GM19023 (cell line): Measurements from ENCODE around the gene EIPR1.

Experiments used
- ATAC-seq: cut with Tn5 transposase; IDR thresholded peaks from one replicate; pipeline ENCODE4 v1.9.1; 2021; ENCODE audit warnings: mild to moderate bottlenecking, moderate library complexity; ENCODE audit not compliant: unreplicated experiment

The EIPR1 gene

DNA sequence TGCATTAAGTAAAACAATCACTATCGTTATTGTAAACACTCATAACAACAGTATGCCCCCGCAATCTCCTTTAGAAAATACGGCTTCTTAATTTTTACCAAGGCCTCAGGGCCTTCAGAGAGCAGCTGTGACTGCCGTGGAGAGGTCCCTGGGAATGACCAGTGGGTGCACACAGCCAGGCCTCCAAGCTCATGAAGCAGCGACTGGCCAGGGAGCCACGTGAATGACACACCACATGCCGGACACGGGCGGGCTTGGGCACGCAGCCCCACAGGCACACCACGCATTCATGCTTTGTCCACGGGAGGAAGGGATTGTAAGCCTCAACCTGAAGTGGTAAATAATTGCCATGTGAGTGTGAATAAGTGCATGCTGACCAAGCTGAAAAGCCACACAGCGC lies 121.0 kb downstream of the EIPR1 start:
- ATAC-seq, result no peak

DNA sequence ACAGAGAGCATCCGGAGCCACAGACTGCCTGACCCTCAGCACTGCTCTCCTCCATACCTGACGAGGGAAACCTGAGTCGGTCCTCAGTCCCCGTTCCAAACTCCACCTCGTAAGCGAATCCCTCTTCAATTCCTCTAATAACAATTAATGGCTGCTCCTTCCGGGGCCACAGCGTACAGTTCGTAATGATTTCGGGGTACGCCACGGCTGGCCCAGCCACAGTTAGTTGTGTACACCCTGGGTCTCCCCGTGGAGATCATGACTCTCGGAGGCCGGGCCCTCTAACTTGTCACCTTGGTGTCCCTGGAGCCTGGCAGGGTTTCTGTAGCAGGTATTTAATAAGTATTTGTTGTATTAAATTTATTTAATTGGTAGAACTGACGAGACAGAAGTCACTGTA lies 121.5 kb downstream of the EIPR1 start:
- no peak for ATAC-seq

GRCh38 chr2:3254442-3254941 lies 123.1 kb downstream of the EIPR1 start:
- ATAC-seq, result peak; percentile 79

DNA sequence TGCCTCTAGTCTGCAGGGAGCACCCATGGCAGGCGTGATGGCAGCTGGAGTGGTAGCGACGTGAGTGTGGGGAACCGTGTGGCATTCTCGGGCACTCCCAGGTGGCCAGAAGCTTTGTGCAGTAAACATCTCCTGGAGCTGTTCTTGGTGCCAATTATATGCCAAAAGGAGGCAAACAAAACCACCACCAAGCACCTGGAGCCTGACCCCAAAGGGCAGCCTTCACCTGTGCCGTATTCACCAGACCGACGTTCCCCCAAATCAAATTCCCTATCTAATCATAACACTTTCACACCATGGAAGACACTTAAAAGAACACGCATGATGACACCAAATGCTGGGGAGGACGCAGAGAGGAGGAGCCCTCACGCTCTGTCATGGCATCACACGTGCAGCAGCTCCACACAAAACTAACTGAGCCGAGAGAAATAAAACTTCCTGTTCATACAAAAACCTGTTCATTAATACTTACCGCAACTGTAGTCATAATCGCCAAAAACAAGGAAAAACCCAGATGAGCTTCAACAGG lies 123.6 kb downstream of the EIPR1 start:
- no peak for ATAC-seq

DNA sequence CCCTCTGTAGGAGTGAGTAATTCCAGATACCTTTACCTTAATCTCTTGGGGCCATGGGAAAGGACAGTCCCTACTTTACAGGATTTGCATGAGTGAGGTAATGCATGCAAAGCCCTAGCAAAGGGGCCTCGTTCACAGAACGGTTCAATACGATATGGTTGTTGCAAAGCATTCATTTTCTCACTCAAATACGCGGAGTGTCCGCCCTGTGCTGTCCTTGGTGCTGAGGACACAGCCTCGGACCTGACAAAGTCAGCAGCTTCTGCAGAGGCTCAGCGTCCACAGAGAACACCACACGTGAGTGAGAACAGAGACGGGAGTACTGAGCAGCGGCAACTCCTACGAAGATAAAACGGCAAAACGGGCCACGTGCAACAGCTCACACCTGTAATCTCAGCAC lies 125.7 kb downstream of the EIPR1 start:
- ATAC-seq, result no peak

DNA sequence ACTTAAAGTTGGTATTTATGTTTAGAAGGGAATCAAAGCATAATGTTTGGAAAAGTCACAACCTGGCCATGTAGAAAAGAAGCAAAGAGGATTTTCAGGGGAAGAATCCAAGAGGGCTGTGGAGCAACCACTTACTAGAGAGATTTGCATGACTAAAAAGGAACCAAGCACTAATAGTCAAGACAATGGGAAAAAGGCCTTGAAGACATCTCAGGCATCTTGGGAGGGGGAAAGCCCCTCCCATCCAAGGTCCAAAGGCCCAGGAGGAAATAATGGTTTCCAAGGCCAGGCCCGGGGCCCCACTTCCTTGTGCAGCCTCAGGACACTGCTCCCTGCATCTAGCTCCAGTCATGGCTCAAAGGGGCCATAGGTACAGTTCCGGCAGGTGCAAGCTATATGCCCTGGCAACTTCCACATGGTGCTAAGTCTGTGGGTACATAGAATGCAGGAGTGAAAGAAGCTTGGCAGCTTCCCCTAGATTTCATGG lies 128.1 kb downstream of the EIPR1 start:
- no peak for ATAC-seq

GRCh38 chr2:3248754-3249475 lies 128.7 kb downstream of the EIPR1 start:
- ATAC-seq, result no peak

GRCh38 chr2:3246928-3247714 lies 130.5 kb downstream of the EIPR1 start:
- no peak for ATAC-seq

GRCh38 chr2:3246406-3246805 lies 131.2 kb downstream of the EIPR1 start:
- ATAC-seq, result no peak

DNA sequence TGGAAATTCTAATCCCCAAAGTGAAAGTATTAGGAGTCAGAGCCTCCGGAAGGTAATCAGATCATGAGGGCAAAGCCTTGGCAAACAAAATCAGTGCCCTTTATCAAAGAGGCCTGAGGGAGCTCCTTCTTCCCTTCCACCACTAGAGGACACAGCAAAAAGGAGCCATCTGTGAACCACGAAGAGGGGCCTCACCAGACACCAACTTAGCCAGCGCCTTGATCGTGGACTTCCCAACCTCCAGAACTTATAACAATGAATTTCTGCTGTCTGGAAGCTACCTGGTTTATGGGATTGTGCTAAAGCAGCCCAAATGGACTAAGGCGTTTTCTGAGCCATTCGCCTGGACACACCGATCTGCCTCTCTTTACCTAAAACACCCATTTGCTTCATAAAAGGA lies 133.1 kb downstream of the EIPR1 start:
- ATAC-seq, result no peak

DNA sequence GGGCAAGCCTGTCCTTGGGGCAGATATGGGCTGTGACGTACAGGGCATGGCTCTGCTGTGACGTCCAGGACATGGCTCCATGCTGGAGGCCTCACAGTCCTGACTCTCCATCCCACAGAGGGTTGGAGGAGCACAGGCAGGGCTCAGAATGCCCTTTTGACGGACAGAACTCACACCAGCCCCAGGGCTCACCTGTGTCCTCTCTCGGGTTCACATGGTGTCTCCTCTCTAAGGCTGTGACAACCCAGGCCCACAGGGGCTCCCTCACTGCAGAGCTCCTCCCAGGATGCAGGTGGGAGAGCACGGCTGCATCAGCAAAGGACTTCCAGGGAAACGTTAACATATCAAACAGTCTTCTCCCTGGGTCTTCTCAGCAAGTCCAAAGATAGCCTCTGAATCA lies 133.8 kb downstream of the EIPR1 start:
- no peak for ATAC-seq

GRCh38 chr2:3242747-3243369 lies 134.8 kb downstream of the EIPR1 start:
- ATAC-seq, result peak; percentile 51

- no peak for ATAC-seq
Observed at GRCh38 chr2:3241971-3242746, 135.5 kb downstream of the EIPR1 start.

DNA sequence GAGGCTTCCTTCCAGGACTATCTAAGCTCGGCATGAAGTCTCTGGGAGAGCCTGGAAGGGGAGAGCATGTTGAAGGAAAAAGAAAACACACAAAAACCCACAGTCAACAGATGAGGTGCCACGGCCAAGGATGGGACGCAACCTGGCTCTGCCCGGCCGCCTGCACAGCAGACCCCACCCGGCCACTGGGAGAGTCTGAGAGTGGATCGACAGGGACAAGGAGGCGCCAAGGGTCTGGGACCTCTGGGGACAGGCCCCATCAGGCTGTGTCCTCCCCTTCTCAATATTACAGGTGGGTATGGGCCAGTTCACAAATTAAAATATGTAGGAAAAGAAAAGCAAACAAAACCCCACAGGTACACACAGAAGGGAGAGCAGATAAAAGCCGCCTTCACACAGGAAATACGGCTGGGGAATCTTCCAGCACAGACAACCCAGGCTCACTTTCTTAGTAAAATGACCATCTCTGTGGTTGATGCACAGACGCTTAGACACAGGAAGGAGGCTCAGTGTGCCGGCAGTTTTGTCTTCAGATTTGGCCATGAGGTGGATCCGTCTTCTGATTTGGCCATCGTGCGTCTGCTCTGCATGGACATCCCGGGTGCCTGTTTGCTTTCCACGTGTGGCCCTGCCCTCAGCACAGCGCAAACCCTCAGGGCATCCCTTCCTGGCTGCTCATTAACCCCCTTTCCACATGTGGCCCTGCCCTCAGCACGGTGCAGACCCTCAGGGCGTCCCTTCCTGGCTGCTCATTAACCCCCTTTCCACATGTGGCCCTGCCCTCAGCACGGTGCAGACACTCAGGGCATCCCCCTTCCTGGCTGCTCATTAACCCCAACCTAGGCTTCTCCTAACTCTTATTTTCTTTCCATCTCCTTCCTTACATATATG lies 138.4 kb downstream of the EIPR1 start:
- ATAC-seq, result peak; percentile 80

- no peak for ATAC-seq
Observed at GRCh38 chr2:3236300-3237045, 141.1 kb downstream of the EIPR1 start.

GRCh38 chr2:3233877-3234276 lies 143.7 kb downstream of the EIPR1 start:
- no peak for ATAC-seq

- ATAC-seq, result no peak
Observed at GRCh38 chr2:3229221-3229620, 148.4 kb downstream of the EIPR1 start.

GRCh38 chr2:3224681-3225080 lies 152.9 kb downstream of the EIPR1 start:
- ATAC-seq, result no peak
